Tibial nerve (tissue), 4 donors: ENCODE data around the gene RNF40. TPM values are rescaled to one million over a fixed set of nuclear protein-coding genes. Genes with fewer than 3 reads are reported as not detected.

Experiments used
- DNase-seq, 2 donors: peaks; one replicate each; pipeline ENCODE4 v3.0.0-alpha.2; 2019; ENCODE audit warnings: low spot score in 2 of 2
- H3K27ac ChIP-seq, 4 donors: fragments of 200-600 bp; sonication (generic) in 3 of 4; one replicate each; pipeline ENCODE4 v1.5.1; 2017 to 2019; ENCODE audit warnings: mild to moderate bottlenecking in 1 of 4
- H3K27me3 ChIP-seq, 2 donors: fragments of 200-600 bp; sonication (generic) in 1 of 2; one replicate each; pipeline versions ENCODE4 v1.5.1 to v1.6.0; 2017 to 2019
- H3K36me3 ChIP-seq, 3 donors: fragments of 200-600 bp; sonication (generic); one replicate each; pipeline ENCODE4 v1.5.1; 2018 to 2019
- H3K4me1 ChIP-seq, 4 donors: fragments of 200-600 bp; sonication (generic) in 3 of 4; one replicate each; pipeline ENCODE4 v1.5.1; 2017 to 2019
- H3K4me3 ChIP-seq, 4 donors: fragments of 200-600 bp; sonication (generic) in 3 of 4; one replicate each; pipeline ENCODE4 v1.5.1; 2017 to 2019; ENCODE audit warnings: mild to moderate bottlenecking in 1 of 4, moderate library complexity in 1 of 4
- H3K9me3 ChIP-seq, 4 donors: fragments of 200-600 bp; sonication (generic) in 3 of 4; one replicate each; pipeline ENCODE4 v1.5.1; 2017 to 2019
- CTCF ChIP-seq, 5 experiments: fragments of 200-600 bp in 3 of 5; fragments of 450-650 bp in 2 of 5; sonication (generic) in 3 of 5; IDR thresholded peaks; one replicate each; pipeline ENCODE4 v1.5.1; 2016 to 2019; ENCODE audit warnings: antibody characterized with exemption in 5 of 5, mild to moderate bottlenecking in 3 of 5, moderate library complexity in 2 of 5
- EP300 ChIP-seq, 2 donors: sonication (generic); formaldehyde crosslinking; IDR thresholded peaks; one replicate each; pipeline ENCODE4 v1.6.1; 2017; ENCODE audit warnings: antibody characterized with exemption in 2 of 2, mild to moderate bottlenecking in 1 of 2
- POLR2A ChIP-seq, 2 donors: fragments of 450-650 bp; IDR thresholded peaks; one replicate each; pipeline ENCODE4 v1.6.1; 2017; ENCODE audit warnings: antibody characterized with exemption in 2 of 2, mild to moderate bottlenecking in 2 of 2, moderate library complexity in 2 of 2
- WGBS, 2 donors: methylation state at CpG; one replicate each; pipeline ENCODE4 v1.1.5; 2018; 5-methylcytosine and 5-hydroxymethylcytosine counted together
- total RNA-seq, 4 donors: library from RNA; depleted of rRNA; stranded (reverse); fragments of >200 nt; gene quantifications; one replicate each; pipeline ENCODE4 v1.1.0, GENCODE V29; 2016

Gene RNF40
- total RNA-seq, 4 donors from 2014 or later = 71.7 to 127 (median 91.5) TPM

GRCh38 chr16:30750876-30751465 lies 11.2 kb upstream of the RNF40 start:
- no peak for DNase-seq
- Histone ChIP-seq H3K9me3 (no peaks in the 10 kb centered on the region), H3K4me3 (no peak overlapping the region), H3K27ac (no peak overlapping the region), H3K4me1 (peaks cover 0 to 20% (median 3%) of the 10 kb centered on the region in 4 donors), H3K27me3 (no peaks in the 10 kb centered on the region), H3K36me3 (peaks cover 0 to 54% (median 10%) of the 10 kb centered on the region in 3 donors)
- whole genome bisulfite sequencing, 2 donors = 90 to 91% methylated on average over 20 of the region's 20 CpGs
- no peak for TF ChIP-seq EP300 (IDR thresholded peaks at IDR 0.05)
- no peak for TF ChIP-seq CTCF (IDR thresholded peaks at IDR 0.05)
- no peak for TF ChIP-seq POLR2A (IDR thresholded peaks at IDR 0.05)

- DNase-seq = no peak
- TF ChIP-seq CTCF (IDR thresholded peaks at IDR 0.05) = no peak
- TF ChIP-seq EP300 (IDR thresholded peaks at IDR 0.05) = no peak
- TF ChIP-seq POLR2A (IDR thresholded peaks at IDR 0.05) = no peak
- 74 to 75% methylated on average over 4 of the region's 4 CpGs for WGBS, 2 donors
- H3K9me3 ChIP-seq = no peaks in the 10 kb centered on the region
- peaks cover 0 to 77% (median 10%) of the 10 kb centered on the region in 3 donors for H3K36me3 ChIP-seq
- no peak overlapping the region for H3K27ac ChIP-seq
- no peak overlapping the region for H3K4me3 ChIP-seq
- no peaks in the 10 kb centered on the region for H3K27me3 ChIP-seq
- H3K4me1 ChIP-seq = peaks cover 0 to 12% (median 0%) of the 10 kb centered on the region in 4 donors
Measured at GRCh38 chr16:30753596-30753995, 8.5 kb upstream of the RNF40 start.

- WGBS, 2 donors = 92 to 94% methylated on average over 17 to 18 of the region's 20 CpGs
- Histone ChIP-seq H3K36me3 (peaks cover 0 to 82% (median 10%) of the 10 kb centered on the region in 3 donors), H3K9me3 (no peaks in the 10 kb centered on the region), H3K27ac (no peak overlapping the region), H3K4me1 (peaks cover 0 to 9% (median 3%) of the 10 kb centered on the region in 4 donors), H3K27me3 (no peaks in the 10 kb centered on the region), H3K4me3 (no peak overlapping the region)
- TF ChIP-seq CTCF (IDR thresholded peaks at IDR 0.05) = no peak
- no peak for TF ChIP-seq EP300 (IDR thresholded peaks at IDR 0.05)
- no peak for TF ChIP-seq POLR2A (IDR thresholded peaks at IDR 0.05)
- no peak for DNase-seq
Measured at GRCh38 chr16:30755955-30756780, 6.0 kb upstream of the RNF40 start.

GRCh38 chr16:30756781-30757100 lies 5.4 kb upstream of the RNF40 start:
- Histone ChIP-seq H3K4me1 (peaks cover 0 to 13% (median 3%) of the 10 kb centered on the region in 4 donors), H3K27ac (no peak overlapping the region), H3K9me3 (no peaks in the 10 kb centered on the region), H3K27me3 (no peaks in the 10 kb centered on the region), H3K4me3 (no peak overlapping the region), H3K36me3 (peaks cover 0 to 76% (median 5%) of the 10 kb centered on the region in 3 donors)
- 86 to 95% methylated on average over 5 to 12 of the region's 13 CpGs for WGBS, 2 donors
- TF ChIP-seq EP300 (IDR thresholded peaks at IDR 0.05) = no peak
- no peak for TF ChIP-seq POLR2A (IDR thresholded peaks at IDR 0.05)
- TF ChIP-seq CTCF (IDR thresholded peaks at IDR 0.05) = no peak
- no peak for DNase-seq

GRCh38 chr16:30757316-30757715 lies 4.8 kb upstream of the RNF40 start:
- DNase-seq = no peak
- H3K4me3 ChIP-seq = no peak overlapping the region
- H3K27me3 ChIP-seq = no peaks in the 10 kb centered on the region
- no peak overlapping the region for H3K27ac ChIP-seq
- 78 to 86% methylated on average over 7 of the region's 7 CpGs for WGBS, 2 donors
- TF ChIP-seq POLR2A (IDR thresholded peaks at IDR 0.05) (no peak), EP300 (IDR thresholded peaks at IDR 0.05) (no peak), CTCF (IDR thresholded peaks at IDR 0.05) (no peak)
- H3K9me3 ChIP-seq = no peaks in the 10 kb centered on the region
- peaks cover 0 to 13% (median 3%) of the 10 kb centered on the region in 4 donors for H3K4me1 ChIP-seq
- peaks cover 0 to 70% (median 5%) of the 10 kb centered on the region in 3 donors for H3K36me3 ChIP-seq
